ENCODE measurements around the gene CHST2.
"Not testable (repeated sequence)": the region's sequence is repeated elsewhere in the genome, so short reads cannot be mapped to it uniquely, and the experiment has no call there.

The CHST2 gene

DNA sequence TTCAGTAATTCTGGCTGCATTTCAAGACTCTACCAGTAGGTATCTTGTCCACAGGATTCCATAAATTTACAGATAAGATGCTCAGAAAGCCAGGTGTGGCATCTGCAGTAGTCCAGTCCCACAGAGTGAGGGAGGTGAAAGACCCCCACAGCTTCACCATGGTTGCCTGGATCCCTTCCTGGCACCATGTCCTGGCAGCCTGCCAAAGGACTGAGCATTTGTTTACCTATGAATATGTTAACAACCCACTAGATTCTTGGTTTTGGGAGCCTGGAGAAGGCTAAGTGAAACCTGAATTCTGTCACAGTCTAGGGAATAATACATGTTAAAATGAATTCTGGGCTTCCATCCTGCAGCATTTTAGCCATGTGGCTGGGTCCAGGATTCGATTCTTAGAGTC is 14.9 kb downstream of the CHST2 start:
- DNase-seq (ENCODE audit: low read depth) = no peak

DNA sequence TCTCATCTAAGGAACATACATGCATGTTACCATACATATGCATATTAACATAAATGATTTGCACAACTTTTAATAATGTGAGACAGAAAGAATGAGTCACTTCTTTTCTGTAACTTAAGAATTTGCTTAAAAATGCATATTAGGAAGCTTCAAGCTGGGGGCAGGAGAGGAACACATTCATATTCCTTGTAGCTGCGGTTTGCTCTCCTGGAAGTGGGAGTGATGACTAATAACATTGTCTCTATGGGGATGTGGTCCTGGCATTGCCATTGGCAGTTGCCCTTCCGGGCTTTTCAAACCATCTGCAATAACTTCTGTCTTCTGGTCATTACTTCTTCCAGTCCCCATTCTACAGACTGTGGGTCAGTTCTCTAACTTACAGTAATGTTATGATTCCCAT is 15.6 kb downstream of the CHST2 start:
- DNase-seq (ENCODE audit: low read depth) = no peak

DNA sequence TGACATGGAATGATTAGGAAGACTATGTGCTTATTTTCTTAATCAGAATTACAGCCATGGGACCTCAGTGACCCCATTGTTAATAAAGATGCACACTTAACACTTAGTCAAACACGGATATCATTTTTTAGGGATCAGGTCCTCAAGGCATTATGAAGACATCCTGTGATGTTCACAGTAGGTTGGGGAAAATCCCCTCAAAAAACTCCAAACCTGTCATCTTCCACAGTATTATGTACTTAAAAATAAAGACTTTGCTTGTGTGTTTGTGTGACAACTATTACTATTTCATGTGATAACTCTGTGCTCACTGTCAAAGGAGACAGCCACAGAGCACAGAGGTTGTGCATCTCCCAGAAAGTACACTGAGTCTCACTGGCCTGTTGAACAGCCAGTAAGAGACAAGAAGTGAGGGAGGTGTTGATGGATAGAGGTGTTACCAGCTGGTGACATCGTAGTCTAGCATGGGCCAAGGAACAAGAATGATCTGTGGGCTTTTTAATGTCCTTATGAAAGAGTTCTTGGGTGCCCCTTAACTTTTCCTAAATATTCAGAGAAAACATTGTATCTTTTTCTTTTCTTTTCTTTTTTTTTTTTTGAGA is 18.0 kb downstream of the CHST2 start:
- DNase-seq (ENCODE audit: low read depth) = no peak

DNA sequence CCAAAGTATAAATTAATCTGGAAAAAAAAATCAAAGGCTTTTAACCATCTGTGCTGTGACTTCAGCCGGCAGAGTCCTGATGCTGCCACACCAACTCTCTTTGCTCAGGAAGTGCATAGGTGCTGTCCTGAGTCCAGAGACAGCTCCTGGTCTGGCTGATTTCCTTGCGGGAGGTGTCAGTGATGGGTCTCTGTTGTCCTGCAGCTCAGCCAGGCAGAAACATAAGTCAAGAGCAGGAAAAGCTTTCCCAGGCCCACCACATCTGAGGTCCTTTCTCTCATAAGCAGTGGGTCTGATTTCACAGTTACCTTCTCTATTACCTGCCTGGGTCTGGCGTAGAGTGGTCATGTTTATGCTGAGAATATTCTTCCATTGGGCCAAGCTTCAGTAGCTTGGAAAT is 19.4 kb downstream of the CHST2 start:
- DNase-seq (ENCODE audit: low read depth) = no peak

DNA sequence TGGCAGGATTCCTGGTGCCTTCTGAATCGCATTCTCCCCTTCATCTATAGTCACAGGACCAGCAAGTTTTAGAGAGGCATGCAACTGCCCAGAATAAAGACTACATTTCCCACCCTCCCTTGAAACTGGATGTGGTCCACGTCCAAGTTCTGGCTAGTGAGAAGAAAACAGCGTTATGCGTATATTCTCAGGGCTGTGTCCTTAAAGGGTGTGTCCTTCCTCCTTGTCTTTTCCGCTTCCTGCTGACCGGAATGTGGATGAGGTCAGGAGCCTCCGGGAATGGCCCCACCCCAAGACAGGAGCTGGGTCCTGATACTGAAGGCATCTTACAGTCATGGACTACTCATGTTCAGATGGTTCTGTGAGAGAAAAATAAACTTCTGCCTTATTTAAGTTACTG is 20.2 kb downstream of the CHST2 start:
- DNase-seq (ENCODE audit: low read depth) = no peak

DNA sequence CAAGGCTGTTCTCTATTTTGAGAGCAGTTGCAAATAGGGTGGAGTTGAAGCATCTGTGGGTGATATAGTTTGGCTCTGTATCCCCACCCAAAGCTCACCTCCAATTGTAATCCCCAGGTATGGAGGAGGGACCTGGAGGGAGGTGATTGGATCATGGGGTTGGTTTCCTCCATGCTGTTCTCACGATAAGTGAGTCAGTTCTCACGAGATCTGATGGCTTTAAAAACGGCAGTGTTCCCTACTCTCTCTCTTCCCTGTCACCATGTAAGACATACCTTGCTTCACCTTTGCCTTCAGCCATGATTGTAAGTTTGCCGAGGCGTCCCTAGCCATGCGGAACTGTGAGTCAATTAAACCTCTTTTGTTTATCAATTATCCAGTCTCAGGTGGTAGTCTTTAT is 21.0 kb downstream of the CHST2 start:
- no peak for DNase-seq (ENCODE audit: low read depth)

DNA sequence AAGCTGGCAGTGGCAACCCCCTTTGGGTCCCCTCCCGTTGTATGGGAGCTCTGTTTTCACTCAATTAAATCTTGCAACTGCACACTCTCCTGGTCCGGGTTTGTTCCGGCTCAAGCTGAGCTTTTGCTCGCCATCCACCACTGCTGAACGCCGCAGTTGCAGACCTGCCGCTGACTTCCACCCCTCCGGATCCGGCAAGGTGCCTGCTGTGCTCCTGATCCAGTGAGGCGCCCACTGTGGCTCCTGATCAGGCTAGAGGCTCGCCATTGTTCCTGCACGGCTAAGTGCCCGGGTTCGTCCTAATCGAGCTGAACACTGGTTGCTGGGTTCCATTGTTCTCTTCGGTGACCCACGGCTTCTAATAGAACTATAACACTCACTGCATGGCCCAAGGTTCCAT is 22.8 kb downstream of the CHST2 start:
- no peak for DNase-seq (ENCODE audit: low read depth)

DNA sequence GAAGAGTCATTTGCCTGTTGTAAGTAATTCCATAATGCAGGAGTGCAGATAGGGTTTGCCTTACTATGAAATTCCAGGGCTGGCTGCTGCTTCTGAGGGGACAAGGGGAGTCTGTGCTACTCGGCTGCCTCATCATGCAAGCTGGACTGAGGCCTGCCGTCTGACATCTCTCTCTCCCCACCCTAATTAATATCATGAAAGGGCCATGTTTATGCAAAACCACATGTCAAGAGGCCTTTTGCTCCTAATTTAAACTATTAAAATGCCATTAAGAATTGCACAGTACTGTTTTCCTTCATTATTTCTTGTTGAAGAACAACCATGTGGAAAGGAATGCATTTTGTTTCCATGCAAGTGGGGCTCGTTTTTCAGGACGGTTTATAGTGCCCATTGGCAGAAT is 26.3 kb downstream of the CHST2 start:
- no peak for DNase-seq (ENCODE audit: low read depth)

DNA sequence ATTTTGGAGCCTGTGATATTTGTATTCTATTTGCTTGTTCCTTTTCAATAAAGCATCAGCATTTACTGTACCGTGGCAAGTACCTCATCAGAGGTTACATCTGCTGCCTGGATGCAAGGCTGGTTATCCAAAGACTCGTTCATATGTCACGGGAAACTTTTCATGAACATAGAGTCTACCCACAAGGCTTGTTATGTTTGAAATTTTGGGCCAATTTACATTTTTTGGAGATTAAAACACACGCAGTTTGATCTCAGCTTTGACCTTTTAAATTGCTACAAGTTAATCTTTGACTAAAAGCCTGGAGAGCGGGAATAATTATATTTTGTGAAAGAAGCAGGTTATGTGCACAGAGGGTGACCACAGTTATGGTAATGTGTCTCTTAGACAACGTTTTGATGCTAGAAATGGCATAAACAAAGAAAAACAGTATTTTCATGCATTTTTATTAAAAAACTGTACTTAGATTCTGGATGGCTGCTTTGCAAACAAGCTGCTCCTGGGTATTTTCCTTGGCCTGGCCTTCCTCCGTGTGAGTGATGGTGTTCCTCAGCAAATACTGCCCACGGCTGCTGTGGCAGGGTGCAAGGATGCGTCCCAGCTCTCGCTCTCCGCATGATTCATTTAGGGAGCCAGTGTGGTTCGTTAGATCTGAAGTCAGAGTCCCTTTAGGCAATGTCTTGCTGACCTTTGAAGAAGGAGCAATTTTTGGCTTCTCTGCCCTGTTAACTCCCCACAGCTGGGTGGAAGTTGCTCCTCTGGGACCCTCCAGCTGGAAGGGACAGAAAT is 27.1 kb downstream of the CHST2 start:
- no peak for DNase-seq (ENCODE audit: low read depth)

DNA sequence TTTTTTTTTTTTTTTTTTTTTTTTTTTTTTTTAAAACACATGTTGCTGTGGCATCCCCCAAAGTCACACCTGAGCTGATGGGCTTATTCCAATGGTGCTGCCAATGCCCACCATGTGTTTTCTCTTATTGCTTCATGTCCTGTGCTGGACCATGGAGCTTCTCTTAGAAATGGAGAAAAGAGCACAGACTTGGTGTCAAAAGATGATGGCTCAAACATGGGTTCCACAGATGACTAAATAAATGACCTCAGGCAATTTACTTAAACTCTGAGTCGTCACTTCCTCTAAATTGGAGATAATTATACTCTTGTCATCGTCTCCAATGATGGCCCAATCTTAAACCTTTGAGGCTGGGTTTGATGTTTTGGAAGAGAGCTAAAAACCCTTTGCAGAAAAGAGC is 28.1 kb downstream of the CHST2 start:
- DNase-seq (ENCODE audit: low read depth) = no peak

DNA sequence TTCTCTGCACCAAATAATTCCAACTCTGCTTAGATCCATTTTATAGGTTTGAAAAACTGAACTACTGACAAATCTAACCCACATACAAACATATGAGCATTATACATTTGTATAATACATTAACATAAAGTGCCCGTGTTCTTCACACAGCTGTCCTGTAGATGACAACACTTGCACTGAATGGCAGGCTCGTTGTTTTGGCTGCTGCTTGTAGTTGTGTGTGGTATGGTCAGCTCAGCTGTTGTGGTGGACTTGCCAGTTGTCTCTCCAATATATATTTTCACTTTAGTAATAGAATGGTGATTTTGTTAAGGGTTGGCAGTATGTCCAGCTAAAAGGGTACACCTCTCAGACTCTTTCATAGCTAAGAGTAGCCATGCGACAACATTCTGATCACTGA is 30.5 kb downstream of the CHST2 start:
- DNase-seq (ENCODE audit: low read depth) = no peak

DNA sequence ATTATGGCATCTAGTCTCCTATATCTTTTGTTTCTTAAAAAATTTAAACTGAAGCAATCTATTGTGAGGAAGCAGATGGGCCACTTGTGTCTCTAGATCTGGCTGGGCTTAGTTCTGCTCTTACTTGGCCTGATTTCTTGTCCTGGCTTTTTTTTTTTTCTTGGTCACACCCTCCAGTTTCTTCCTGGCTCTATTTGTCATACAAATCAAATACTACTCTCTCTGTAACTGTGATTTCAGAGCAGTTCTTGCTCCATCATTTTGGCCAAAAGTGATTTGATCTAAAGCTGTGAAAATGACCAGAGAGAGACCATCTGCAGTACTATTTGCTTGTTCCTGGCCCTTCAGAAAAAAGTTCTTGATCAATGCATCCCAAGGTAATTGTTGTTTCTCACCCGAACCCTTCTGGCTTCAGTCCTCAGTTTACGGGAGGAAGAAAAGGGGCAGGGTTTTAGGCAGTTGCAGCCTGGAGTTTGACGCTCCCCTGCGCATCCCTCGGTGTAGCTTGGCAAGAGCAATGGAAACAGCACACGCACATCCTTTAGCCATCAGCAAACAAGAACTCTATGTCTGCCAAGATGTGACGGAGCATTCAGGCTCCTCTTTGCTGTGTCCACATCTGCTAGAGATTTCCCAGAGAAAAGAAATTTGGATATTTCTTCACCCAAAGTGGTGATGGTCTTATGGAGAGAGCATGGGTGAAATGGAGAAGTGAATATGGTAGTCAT is 31.6 kb downstream of the CHST2 start:
- no peak for DNase-seq (ENCODE audit: low read depth)

DNA sequence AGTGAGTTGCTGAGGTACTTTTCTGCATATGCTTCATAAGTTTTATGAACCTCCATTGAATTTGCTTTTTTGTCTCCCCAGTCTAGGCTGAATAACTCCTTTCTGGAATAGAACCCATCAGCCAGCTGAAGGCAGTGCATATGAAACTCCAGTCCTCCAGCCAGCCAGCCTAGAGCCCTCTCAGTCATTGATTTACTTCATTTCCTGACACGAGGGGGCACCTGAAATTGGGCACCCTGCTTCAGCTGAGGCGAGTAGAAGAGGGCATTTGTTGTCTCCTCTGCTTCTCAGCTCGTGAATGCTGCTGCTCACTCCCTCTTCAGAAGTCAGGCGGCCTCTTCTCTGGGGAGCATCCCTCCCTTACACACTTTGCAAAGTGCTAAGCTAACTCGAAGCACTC is 32.5 kb downstream of the CHST2 start:
- DNase-seq (ENCODE audit: low read depth) = no peak

DNA sequence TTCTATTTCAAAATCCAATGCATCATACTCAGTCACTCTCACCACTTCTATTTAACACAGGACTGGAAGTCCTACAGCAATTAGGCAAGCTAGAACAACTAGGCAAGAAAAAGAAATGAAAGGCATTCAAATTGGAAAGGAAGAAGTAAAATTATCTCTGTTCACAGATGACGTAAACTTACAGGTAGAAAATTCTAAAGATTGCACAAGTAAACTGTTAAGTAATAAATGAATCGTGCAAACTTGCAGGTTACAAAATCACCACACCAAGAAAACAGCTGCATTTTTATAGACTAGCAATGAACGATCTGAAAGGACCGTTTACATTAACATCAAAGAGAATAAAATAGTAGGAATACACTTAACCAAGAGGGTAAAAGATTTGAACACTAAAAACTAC is 36.2 kb downstream of the CHST2 start:
- no peak for DNase-seq (ENCODE audit: low read depth)

DNA sequence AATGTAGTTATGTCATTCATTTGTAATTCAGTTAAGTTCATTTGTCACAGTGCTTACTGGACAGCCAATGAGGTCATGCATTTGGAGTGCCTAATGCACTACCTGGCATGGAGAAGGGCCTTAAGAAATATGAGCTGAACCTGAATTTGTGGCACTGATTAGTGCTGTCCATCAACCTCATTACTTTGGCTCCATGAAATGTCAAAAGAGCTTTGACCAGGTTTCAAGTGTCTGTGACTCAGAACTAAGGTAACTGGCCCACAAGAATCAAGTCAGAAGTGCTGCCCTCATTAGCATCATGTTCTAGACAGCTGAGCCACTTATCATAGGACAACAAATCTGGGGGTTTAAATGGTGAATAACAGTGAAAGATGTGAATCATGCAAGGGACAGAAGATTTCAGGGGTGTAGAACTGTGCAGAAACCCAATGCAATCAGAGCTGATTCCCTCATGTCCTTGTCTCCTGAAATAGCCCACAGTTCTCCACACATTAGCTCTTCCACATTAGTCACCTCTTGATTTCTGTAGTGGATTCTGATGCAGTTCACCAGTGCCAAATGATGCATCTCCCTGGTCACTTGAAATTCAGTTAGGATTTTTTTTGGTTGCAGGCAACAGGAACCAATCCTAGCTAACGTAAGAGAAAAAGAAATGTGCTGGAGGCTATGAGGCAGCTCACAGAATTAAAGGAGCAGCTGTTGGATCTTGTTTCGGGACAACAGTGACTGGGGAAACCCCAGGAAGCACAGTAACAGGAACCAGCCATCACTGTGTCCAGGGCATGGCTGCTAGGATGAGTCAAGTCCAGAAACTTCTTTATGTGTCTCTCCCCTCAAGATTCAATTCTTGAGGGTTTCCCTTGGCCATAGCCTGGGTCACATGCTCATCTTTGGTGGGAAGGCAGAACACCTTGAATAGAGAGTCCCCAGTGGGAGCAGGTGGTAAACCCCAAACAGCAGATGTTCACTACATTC is 38.7 kb downstream of the CHST2 start:
- DNase-seq (ENCODE audit: low read depth) = no peak

DNA sequence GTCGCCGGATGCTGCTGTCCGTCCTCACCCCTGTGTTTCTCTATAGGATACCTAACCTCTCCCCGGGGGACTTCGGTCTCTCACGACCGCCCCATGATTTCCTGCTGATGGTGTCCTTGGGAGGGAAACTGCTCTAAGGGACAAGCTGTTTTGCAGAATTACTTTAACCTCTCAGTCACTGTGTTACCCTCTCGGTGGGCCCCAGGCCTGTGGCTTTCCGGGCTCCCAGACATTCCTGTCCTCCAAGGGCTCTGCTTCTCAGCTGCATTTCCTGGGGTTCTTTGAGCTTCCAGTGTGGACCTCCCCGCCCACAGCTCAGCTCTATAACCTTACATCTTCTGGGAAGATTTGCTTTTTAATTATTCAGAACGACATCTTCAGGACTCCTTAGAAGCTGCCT is 40.9 kb downstream of the CHST2 start:
- DNase-seq (ENCODE audit: low read depth) = no peak

DNA sequence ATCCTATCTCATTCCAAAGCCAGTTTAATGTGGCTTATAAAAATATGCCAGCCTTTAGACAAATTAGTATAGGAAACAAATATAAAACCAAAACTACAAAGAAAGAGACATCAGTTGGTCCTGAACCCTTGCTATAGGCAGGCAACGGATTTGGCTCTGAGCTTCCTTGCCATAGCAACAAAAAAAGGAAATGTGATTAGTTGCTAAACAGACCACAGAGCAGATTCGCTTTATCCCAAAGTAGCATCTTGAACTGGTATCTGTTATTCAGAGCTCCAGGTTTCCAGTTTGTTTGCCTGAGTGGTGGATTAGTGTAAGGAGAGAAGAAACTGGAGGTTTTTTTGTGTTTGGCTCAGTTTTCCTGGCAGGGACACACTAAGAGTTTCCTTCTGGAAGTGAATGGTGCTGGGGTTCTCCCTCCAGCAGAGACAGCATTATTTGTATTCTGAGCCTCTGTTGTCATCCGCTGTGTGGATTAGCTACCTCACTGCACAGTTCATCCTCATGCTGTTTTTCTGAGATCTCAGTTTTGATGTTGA is 44.1 kb downstream of the CHST2 start:
- no peak for DNase-seq (ENCODE audit: low read depth)

DNA sequence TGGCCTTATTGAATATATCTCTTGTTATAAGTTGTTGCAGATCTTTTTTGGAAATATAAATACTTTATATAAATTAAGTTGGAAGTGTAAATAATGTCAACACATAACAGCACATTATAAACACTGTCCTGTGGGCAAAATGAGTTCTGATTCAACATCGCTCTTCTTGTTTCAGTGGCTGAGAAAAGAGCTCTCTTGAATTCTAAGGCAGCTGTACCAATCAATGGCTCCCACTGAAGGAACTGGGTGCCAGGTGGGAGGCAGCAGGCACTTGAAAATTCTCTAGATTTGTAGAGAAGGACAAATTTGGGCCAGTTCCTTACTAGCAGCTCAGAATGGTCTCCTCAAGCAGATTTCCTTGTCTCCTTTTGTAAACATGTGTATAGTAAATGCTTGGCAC is 45.6 kb downstream of the CHST2 start:
- DNase-seq (ENCODE audit: low read depth) = no peak

DNA sequence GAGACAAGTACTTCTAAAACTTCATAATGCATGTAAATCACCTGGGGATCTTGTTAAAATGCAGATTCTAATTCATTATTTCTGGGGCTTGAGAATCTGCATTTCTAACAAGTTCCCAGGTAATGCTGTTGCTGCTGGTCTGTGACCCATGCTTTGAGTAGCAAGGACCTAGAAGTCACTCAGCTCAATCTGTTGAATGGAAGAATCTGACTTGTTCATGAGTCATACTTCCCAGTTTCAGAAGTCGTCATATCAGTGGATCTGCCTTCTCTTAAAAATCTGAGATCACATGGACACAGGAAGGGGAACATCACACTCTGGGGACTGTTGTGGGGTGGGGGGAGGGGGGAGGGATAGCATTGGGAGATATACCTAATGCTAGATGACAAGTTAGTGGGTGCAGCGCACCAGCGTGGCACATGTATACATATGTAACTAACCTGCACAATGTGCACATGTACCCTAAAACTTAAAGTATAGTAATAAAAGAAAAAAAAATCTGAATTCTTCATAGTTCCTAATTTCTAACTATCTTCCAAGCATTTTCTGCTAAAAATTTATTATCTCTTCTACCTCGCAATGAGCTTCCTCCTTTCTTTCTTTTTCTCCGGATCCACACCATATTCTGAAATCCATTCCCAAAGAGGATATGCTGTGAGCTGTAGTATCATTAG is 46.2 kb downstream of the CHST2 start:
- not testable (repeated sequence) for DNase-seq (ENCODE audit: low read depth)

DNA sequence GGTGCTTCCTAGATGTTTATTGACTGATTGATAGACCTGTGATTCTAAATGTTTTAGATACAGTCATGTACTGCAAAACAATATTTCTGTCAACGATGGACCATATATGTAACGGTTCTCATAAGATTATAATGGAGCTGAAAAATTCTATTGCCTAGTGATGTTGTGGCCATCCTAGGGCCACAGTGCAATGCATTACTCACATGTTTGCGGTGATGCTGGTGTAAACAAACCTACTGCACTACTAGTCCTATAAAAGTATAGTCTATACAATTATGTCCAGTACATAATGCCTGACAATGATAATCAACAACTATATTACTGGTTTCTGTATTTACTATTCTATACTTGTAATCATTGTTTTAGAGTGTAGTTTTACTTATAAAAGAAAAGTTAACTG is 46.8 kb downstream of the CHST2 start:
- no peak for DNase-seq (ENCODE audit: low read depth)
